GM13976 (cell line): ENCODE data around the gene PTTG1.

Experiments used
- DNase-seq: peaks from one replicate; pipeline ENCODE4 v3.0.0; 2012; ENCODE audit warnings: low spot score
- in situ Hi-C: fragments of 300-500 bp; cut with MboI; formaldehyde crosslinking; loops from one replicate; pipeline ENCODE4 v1.12.0; 2022; ENCODE audit warnings: low sequenced_read_pairs, mixed read lengths, inconsistent platforms; ENCODE audit not compliant: unreplicated experiment
- TF ChIP-seq, protein P1 (sequence below): IDR thresholded peaks from 2 replicates; pipeline ENCODE4 v1.5.1; 2012; ENCODE audit warnings: borderline replicate concordance, mild to moderate bottlenecking; ENCODE audit not compliant: insufficient read depth; ENCODE audit errors: extremely low read depth, missing control alignments, control extremely low read depth

PTTG1 gene

DNA sequence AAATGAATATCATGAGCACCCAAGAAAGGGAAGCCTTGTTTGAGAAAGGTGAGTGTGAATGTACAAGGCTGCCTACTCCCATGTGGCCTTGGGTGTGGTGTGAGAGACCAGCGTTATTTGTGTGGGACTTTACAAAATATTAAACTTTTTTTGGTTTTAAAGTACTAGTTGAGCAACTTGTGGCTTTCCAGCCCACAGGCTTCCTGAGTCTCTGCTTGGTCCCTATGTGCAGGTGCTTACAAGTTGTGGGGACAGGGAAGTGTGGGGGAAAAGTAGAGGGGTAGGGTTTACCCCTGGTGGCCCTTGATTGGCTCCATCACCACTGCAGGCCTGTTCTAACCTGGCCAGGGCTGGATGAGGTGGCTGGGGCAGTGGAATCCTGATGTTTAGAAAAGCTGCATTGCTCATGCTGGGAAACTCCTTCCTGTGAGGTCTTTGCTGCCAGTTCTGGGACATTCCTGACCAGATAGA is 19.7 kb downstream of the PTTG1 start:
- in situ Hi-C loops, result no loop called here
- TF ChIP-seq, protein P1, sequence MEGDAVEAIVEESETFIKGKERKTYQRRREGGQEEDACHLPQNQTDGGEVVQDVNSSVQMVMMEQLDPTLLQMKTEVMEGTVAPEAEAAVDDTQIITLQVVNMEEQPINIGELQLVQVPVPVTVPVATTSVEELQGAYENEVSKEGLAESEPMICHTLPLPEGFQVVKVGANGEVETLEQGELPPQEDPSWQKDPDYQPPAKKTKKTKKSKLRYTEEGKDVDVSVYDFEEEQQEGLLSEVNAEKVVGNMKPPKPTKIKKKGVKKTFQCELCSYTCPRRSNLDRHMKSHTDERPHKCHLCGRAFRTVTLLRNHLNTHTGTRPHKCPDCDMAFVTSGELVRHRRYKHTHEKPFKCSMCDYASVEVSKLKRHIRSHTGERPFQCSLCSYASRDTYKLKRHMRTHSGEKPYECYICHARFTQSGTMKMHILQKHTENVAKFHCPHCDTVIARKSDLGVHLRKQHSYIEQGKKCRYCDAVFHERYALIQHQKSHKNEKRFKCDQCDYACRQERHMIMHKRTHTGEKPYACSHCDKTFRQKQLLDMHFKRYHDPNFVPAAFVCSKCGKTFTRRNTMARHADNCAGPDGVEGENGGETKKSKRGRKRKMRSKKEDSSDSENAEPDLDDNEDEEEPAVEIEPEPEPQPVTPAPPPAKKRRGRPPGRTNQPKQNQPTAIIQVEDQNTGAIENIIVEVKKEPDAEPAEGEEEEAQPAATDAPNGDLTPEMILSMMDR, result no peak
- DNase-seq, result no peak

DNA sequence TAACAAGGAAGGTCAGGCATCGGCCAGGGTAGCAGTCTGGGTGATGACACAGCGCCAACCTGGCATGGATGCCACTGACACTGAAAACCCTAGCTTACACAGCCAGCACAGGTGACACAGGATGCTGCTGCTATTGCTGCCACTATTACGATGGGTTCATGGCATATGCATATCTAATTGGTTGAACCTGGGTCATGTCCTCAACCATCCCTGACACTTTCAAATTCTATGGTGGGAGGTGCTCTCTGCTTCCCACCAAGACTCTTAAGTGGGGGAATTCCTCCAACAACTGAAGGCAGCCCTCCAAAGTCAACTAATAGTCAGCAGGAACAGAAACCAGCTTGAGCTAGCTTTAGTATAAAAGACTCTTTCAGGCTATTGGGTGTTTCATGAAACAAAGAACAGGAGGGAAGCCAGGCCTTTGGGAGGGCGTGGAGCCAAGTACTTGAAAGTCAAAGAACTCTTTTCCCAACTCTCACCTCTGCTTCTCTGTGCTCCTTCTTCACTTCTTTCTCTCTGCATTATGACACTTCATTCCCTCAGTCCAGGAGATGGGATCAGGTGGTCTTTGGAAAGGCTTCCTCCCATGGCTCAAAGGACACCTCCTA is 21.3 kb downstream of the PTTG1 start:
- no peak for DNase-seq
- in situ Hi-C loops, result no loop called here
- TF ChIP-seq, protein P1, result no peak

DNA sequence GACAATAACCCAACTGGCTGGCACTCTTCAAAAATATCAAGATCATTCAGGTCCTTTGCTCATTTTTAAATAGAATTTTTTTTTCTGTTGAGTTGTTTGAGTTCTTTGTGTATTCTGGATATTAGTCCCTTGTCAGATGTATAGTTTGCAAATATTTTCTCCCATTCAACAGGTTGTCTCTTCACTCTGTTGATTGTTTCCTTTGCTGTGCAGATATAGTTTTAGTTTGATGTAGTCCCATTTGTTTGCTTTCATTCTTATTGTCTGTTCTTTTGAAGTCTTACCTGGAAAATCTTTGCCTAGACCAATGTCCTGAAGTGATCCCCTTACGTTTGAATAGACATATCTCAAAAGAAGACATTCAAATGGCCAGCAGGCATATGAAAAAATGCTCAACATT is 22.8 kb downstream of the PTTG1 start:
- TF ChIP-seq, protein P1, result no peak
- DNase-seq, result no peak
- in situ Hi-C loops, result no loop called here

DNA sequence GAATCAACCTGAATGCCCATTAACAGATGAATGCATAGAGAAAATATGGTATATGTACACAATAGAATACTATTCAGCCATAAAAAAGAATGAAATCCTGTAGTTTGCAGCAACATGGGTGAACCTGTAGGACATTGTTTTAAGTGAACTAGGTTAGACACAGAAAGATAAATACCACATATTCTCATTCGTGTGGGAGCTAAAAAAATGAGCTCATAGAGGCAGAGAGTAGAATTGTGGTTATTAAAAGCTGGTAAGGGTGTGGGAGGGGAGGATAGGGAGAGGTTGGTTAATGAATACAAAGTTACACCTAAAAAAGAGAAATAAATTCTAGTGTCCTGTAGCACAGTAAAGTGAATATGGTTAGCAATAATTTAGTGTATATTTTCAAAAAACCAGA is 23.5 kb downstream of the PTTG1 start:
- DNase-seq, result no peak
- TF ChIP-seq, protein P1, result no peak
- in situ Hi-C loops, result no loop called here

DNA sequence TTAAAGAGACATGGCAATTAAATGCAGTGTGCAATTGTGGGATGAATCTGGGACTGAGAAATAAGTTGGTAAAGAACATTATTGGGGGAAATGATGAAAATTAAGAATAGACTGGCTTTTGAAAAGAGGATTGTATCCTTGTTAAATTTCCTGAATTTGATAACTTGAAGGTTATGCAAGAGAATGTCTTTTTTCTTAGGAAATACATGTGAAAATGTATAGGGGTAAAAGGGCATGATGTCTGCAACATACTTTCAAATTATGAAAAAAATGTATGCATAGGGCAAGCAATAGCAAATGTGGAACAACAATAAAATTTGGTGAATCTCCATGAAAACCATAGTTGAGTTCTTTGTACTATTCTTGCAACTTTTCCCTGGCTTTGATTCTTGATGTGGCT is 24.1 kb downstream of the PTTG1 start:
- TF ChIP-seq, protein P1, result no peak
- DNase-seq, result no peak
- in situ Hi-C loops, result no loop called here

DNA sequence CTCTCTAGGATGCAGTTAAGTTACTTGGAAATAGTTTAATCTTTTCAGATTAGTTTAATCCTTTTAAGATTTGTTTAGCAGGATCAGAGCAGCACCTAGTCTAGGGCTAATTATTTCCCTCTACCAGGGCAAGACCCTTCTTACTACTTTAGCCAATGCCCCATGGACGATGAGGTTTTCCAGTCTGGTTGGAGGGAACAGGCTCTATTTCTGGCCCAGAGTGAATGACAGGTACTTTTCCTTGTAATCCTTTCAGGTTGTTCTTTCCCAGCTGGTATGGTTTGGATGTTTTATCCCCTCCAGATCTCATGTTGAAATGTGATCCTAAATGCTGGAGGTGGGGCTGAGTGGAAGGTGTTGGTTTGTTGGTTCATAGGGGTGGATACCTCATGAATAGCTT is 27.2 kb downstream of the PTTG1 start:
- TF ChIP-seq, protein P1, result no peak
- no peak for DNase-seq
- in situ Hi-C loops, result no loop called here
